HepG2 (cell line): ENCODE data around the gene PATE4. TPM values are rescaled to one million over a fixed set of nuclear protein-coding genes. Genes with fewer than 3 reads are reported as not detected.

Experiments
- HDAC1 ChIP-seq: sonication (generic); formaldehyde crosslinking; IDR thresholded peaks from 2 replicates; pipeline ENCODE4 v1.5.1; 2020; ENCODE audit warnings: mild to moderate bottlenecking, missing genetic modification reagents
- HNRNPK ChIP-seq: fragments of 200-400 bp; formaldehyde crosslinking; IDR thresholded peaks from 2 replicates; pipeline ENCODE4 v1.6.1; 2018; ENCODE audit warnings: low read length, low read depth, moderate library complexity, mild to moderate bottlenecking; ENCODE audit not compliant: poor library complexity, severe bottlenecking
- ISL2 ChIP-seq: sonication (generic); formaldehyde crosslinking; IDR thresholded peaks from 2 replicates; pipeline ENCODE4 v1.5.0; 2020; ENCODE audit warnings: missing genetic modification reagents
- MEIS2 ChIP-seq: sonication (generic); formaldehyde crosslinking; IDR thresholded peaks from 2 replicates; pipeline ENCODE4 v1.9.0; 2021; ENCODE audit warnings: mild to moderate bottlenecking, missing genetic modification reagents
- MLLT10 ChIP-seq: sonication (generic); formaldehyde crosslinking; IDR thresholded peaks from 2 replicates; pipeline ENCODE4 v1.4.0; 2020; ENCODE audit warnings: missing genetic modification reagents
- MXD3 ChIP-seq: IDR thresholded peaks from 2 replicates; pipeline ENCODE4 v1.6.1; 2016; ENCODE audit warnings: mild to moderate bottlenecking, missing biosample characterization, missing genetic modification reagents
- NR1H2 ChIP-seq: sonication (generic); formaldehyde crosslinking; IDR thresholded peaks from 2 replicates; pipeline ENCODE4 v1.8.1; 2022; ENCODE audit warnings: low read depth, missing genetic modification reagents, borderline replicate concordance
- RAD21 ChIP-seq: fragments of 450-650 bp; formaldehyde crosslinking; IDR thresholded peaks from 2 replicates; pipeline ENCODE4 v1.5.0; 2020; ENCODE audit warnings: mild to moderate bottlenecking
- RXRA ChIP-seq: sonication (generic); formaldehyde crosslinking; IDR thresholded peaks from 2 replicates; pipeline ENCODE4 v1.5.1; 2020; ENCODE audit warnings: missing genetic modification reagents
- SYNCRIP ChIP-seq: fragments of 200-400 bp; formaldehyde crosslinking; IDR thresholded peaks from 2 replicates; pipeline ENCODE4 v1.6.1; 2018; ENCODE audit warnings: mild to moderate bottlenecking, low read depth, low read length; ENCODE audit not compliant: insufficient read depth
- THAP7 ChIP-seq: sonication (generic); formaldehyde crosslinking; IDR thresholded peaks from 2 replicates; pipeline ENCODE4 v1.8.1; 2023; ENCODE audit warnings: mild to moderate bottlenecking, missing genetic modification reagents
- TRIM22 ChIP-seq: fragments of 450-650 bp; IDR thresholded peaks from 2 replicates; pipeline ENCODE4 v1.6.1; 2017
- YEATS2 ChIP-seq: sonication (generic); formaldehyde crosslinking; IDR thresholded peaks from 2 replicates; pipeline ENCODE4 v1.4.0; 2020; ENCODE audit warnings: missing genetic modification reagents, borderline replicate concordance
- YY1 ChIP-seq: IDR thresholded peaks from 2 replicates; pipeline ENCODE4 v1.6.1; 2011; ENCODE audit warnings: low read length, low read depth, moderate library complexity, mild to moderate bottlenecking; ENCODE audit not compliant: insufficient read depth, insufficient replicate concordance
- ZBTB14 ChIP-seq: sonication (generic); formaldehyde crosslinking; IDR thresholded peaks from 2 replicates; pipeline ENCODE4 v1.4.0; 2020; ENCODE audit warnings: missing genetic modification reagents
- ZBTB38 ChIP-seq: sonication (generic); formaldehyde crosslinking; IDR thresholded peaks from 2 replicates; pipeline ENCODE4 v1.5.1; 2020; ENCODE audit warnings: mild to moderate bottlenecking, missing genetic modification reagents
- ZNF124 ChIP-seq: sonication (generic); formaldehyde crosslinking; IDR thresholded peaks from 2 replicates; pipeline ENCODE4 v1.4.0; 2020; ENCODE audit warnings: missing genetic modification reagents
- ZNF263 ChIP-seq: sonication (generic); formaldehyde crosslinking; IDR thresholded peaks from 2 replicates; pipeline ENCODE4 v1.4.0; 2020; ENCODE audit warnings: missing genetic modification reagents
- ZNF34 ChIP-seq: sonication (generic); formaldehyde crosslinking; IDR thresholded peaks from 2 replicates; pipeline ENCODE4 v1.4.0; 2020; ENCODE audit warnings: mild to moderate bottlenecking, missing genetic modification reagents, borderline replicate concordance
- ZNF367 ChIP-seq: sonication (generic); formaldehyde crosslinking; IDR thresholded peaks from 2 replicates; pipeline ENCODE4 v1.4.0; 2020; ENCODE audit warnings: missing genetic modification reagents, borderline replicate concordance
- ZNF382 ChIP-seq: sonication (generic); formaldehyde crosslinking; IDR thresholded peaks from 2 replicates; pipeline ENCODE4 v1.5.0; 2020; ENCODE audit warnings: missing genetic modification reagents, mild to moderate bottlenecking, borderline replicate concordance
- ZNF546 ChIP-seq: sonication (generic); formaldehyde crosslinking; conservative IDR thresholded peaks from 2 replicates; pipeline ENCODE4 v1.8.1; 2023; ENCODE audit warnings: mild to moderate bottlenecking, missing genetic modification reagents
- ZNF567 ChIP-seq: sonication (generic); formaldehyde crosslinking; IDR thresholded peaks from 2 replicates; pipeline ENCODE4 v1.8.1; 2023; ENCODE audit warnings: mild to moderate bottlenecking, missing genetic modification reagents, borderline replicate concordance
- ZNF572 ChIP-seq: sonication (generic); formaldehyde crosslinking; IDR thresholded peaks from 2 replicates; pipeline ENCODE4 v1.5.1; 2020; ENCODE audit warnings: mild to moderate bottlenecking, missing genetic modification reagents
- ZNF724P ChIP-seq: sonication (generic); formaldehyde crosslinking; IDR thresholded peaks from 2 replicates; pipeline ENCODE4 v1.8.0; 2022; ENCODE audit warnings: missing genetic modification reagents, borderline replicate concordance
- ZNF850 ChIP-seq: sonication (generic); formaldehyde crosslinking; conservative IDR thresholded peaks from 2 replicates; pipeline ENCODE4 v1.9.0; 2021; ENCODE audit warnings: mild to moderate bottlenecking, missing genetic modification reagents
- ZNF878 ChIP-seq: sonication (generic); formaldehyde crosslinking; IDR thresholded peaks from 2 replicates; pipeline ENCODE4 v1.8.1; 2023; ENCODE audit warnings: mild to moderate bottlenecking, missing genetic modification reagents, moderate library complexity
- polyA plus RNA-seq, 8 experiments: library from polyadenylated mRNA; depleted of rRNA in 3 of 8; stranded (reverse) in 7 of 8; unstranded in 1 of 8; fragments of >200 nt; fragmentation: Illumina TruSeq in 4 of 8; extraction: Trizol in 4 of 8; gene quantifications; 2 replicates each; pipeline versions ENCODE4 v1.2.1 to v1.2.3, GENCODE V29; 2011 to 2016; ENCODE audit warnings: low read depth in 4 of 8, missing spikeins in 1 of 8, mixed read lengths in 1 of 8; ENCODE audit not compliant: insufficient read depth in 1 of 8
- total RNA-seq, 5 experiments: library from RNA; depleted of rRNA; stranded (reverse); fragments of >200 nt; fragmentation: Illumina TruSeq; extraction: Trizol; gene quantifications; 2 replicates each; pipeline ENCODE4 v1.2.3, GENCODE V29; 2016; ENCODE audit warnings: low read depth in 1 of 5

The PATE4 gene
- total and polyA plus RNA-seq, 2 of the 13 experiments (the other 11 are each of a cell fraction or from before 2014, with no cell fraction given) = not detected

- TF ChIP-seq NR1H2 (CRISPR knock-in tag) (0 out of 2 replicates have a peak, but pooled peaks have one; percentile 63), SYNCRIP (no peak), ISL2 (CRISPR knock-in tag) (no peak), MEIS2 (CRISPR knock-in tag) (no peak), ZNF124 (CRISPR knock-in tag) (0 out of 2 replicates have a peak, but pooled peaks have one; percentile 22), ZBTB38 (CRISPR knock-in tag) (peak; percentile 48; the same call in 1 of the 2 replicates), ZNF878 (CRISPR knock-in tag) (no peak), ZNF263 (CRISPR knock-in tag) (0 out of 2 replicates have a peak, but pooled peaks have one; percentile 22), ZNF850 (CRISPR knock-in tag) (no peak), HDAC1 (CRISPR knock-in tag) (peak; percentile 80), HNRNPK (no peak), ZNF572 (CRISPR knock-in tag) (no peak), ZNF382 (CRISPR knock-in tag) (no peak), RXRA (CRISPR knock-in tag) (0 out of 2 replicates have a peak, but pooled peaks have one; percentile 58), MXD3 (peak; percentile 25; the same call in 1 of the 2 replicates), YY1 (no peak), ZNF367 (no peak), ZNF724P (CRISPR knock-in tag) (no peak), ZNF567 (CRISPR knock-in tag) (no peak), RAD21 (CRISPR knock-in tag) (peak; percentile 24; the same call in 1 of the 2 replicates), THAP7 (CRISPR knock-in tag) (0 out of 2 replicates have a peak, but pooled peaks have one; percentile 56), MLLT10 (CRISPR knock-in tag) (no peak), ZNF546 (CRISPR knock-in tag) (0 out of 2 replicates have a peak, but pooled peaks have one; percentile 77), YEATS2 (CRISPR knock-in tag) (no peak), TRIM22 (no peak), ZNF34 (CRISPR knock-in tag) (no peak), ZBTB14 (no peak)
Measured at GRCh38 chr11:125887373-125888324, 54.5 kb downstream of the PATE4 start, which contains the start of gene HYLS1 (continued).
